Right atrium auricular region (tissue), 2 donors: ENCODE results near the gene BAIAP2L2. TPM values are rescaled to one million over a fixed set of nuclear protein-coding genes. Genes with fewer than 3 reads are reported as not detected.

Experiments used
- DNase-seq: peaks from one replicate; pipeline ENCODE4 v3.0.0-alpha.2; 2019; ENCODE audit warnings: low spot score
- H3K27ac ChIP-seq, 2 donors: fragments of 200-600 bp; sonication (generic); 1 replicate in 1 of 2; 2 replicates in 1 of 2; pipeline ENCODE4 v1.5.1; 2016 to 2019
- H3K27me3 ChIP-seq, 2 donors: fragments of 200-600 bp; sonication (generic); one replicate each; pipeline versions ENCODE4 v1.5.1 to v1.6.0; 2017 to 2019
- H3K36me3 ChIP-seq: fragments of 200-600 bp; sonication (generic); one replicate; pipeline ENCODE4 v1.5.1; 2016
- H3K4me1 ChIP-seq, 2 donors: fragments of 200-600 bp; sonication (generic); one replicate each; pipeline versions ENCODE4 v1.5.1 to v1.6.0; 2017 to 2019
- H3K4me3 ChIP-seq, 2 donors: fragments of 200-600 bp; sonication (generic); 1 replicate in 1 of 2; 2 replicates in 1 of 2; pipeline ENCODE4 v1.5.1; 2017 to 2019; ENCODE audit warnings: mild to moderate bottlenecking in 1 of 2, moderate library complexity in 1 of 2
- H3K9me3 ChIP-seq, 2 donors: fragments of 200-600 bp; sonication (generic); one replicate each; pipeline ENCODE4 v1.5.1; 2019
- CTCF ChIP-seq, 2 donors: fragments of 200-600 bp; sonication (generic); IDR thresholded peaks; one replicate each; pipeline ENCODE4 v1.5.1; 2019; ENCODE audit warnings: antibody characterized with exemption in 2 of 2
- total RNA-seq, 2 donors: library from RNA; depleted of rRNA; stranded (reverse); fragments of >200 nt; gene quantifications; one replicate each; pipeline ENCODE4 v1.1.0, GENCODE V29; 2016

Gene BAIAP2L2
- total RNA-seq, 2 donors from 2014 or later, result 0.63 TPM; not detected in 1

GRCh38 chr22:38074181-38075104 lies 36.0 kb downstream of the BAIAP2L2 start:
- peak in 1 of 2 donors; percentile 33 for TF ChIP-seq CTCF (IDR thresholded peaks at IDR 0.05)
- H3K4me3 ChIP-seq, result no peak overlapping the region
- peaks cover 0 to 16% of the 10 kb centered on the region in 2 donors for H3K4me1 ChIP-seq
- H3K27ac ChIP-seq, result no peak overlapping the region
- peaks cover 28% of the 10 kb centered on the region for H3K36me3 ChIP-seq
- no peaks in the 10 kb centered on the region for H3K27me3 ChIP-seq
- H3K9me3 ChIP-seq, result no peaks in the 10 kb centered on the region
- DNase-seq, result no peak

- TF ChIP-seq CTCF (IDR thresholded peaks at IDR 0.05), result no peak
- Histone ChIP-seq H3K4me1 (peaks cover 0 to 24% of the 10 kb centered on the region in 2 donors), H3K36me3 (peaks cover 28% of the 10 kb centered on the region), H3K27me3 (no peaks in the 10 kb centered on the region), H3K4me3 (no peak overlapping the region), H3K27ac (no peak overlapping the region), H3K9me3 (no peaks in the 10 kb centered on the region)
- no peak for DNase-seq
Measured at GRCh38 chr22:38073150-38074130, 37.0 kb downstream of the BAIAP2L2 start.

- no peak overlapping the region for H3K4me3 ChIP-seq
- peaks cover 28% of the 10 kb centered on the region for H3K36me3 ChIP-seq
- H3K27ac ChIP-seq, result no peak overlapping the region
- no peaks in the 10 kb centered on the region for H3K9me3 ChIP-seq
- TF ChIP-seq CTCF (IDR thresholded peaks at IDR 0.05), result no peak
- H3K4me1 ChIP-seq, result peaks cover 0 to 33% of the 10 kb centered on the region in 2 donors
- H3K27me3 ChIP-seq, result no peaks in the 10 kb centered on the region
- DNase-seq, result no peak
Measured at GRCh38 chr22:38072322-38073149, 37.9 kb downstream of the BAIAP2L2 start.

GRCh38 chr22:38071421-38072321 lies 38.8 kb downstream of the BAIAP2L2 start:
- no peak overlapping the region for H3K4me3 ChIP-seq
- peaks cover 30% of the 10 kb centered on the region for H3K36me3 ChIP-seq
- H3K4me1 ChIP-seq, result peaks cover 0 to 36% of the 10 kb centered on the region in 2 donors
- TF ChIP-seq CTCF (IDR thresholded peaks at IDR 0.05), result no peak
- H3K27me3 ChIP-seq, result no peaks in the 10 kb centered on the region
- H3K9me3 ChIP-seq, result no peaks in the 10 kb centered on the region
- no peak for DNase-seq
- H3K27ac ChIP-seq, result peak overlapping the region in 1 of 2 donors; percentile 81
